Suppressor macrophage treated with lipopolysaccharide for 4 hours (primary cell): ENCODE results near the gene ISG15.
A peak's percentile ranks its signal among the peaks of the same experiment; 100 is the strongest.

Experiments
- DNase-seq: peaks from one replicate; pipeline ENCODE4 v3.0.0-alpha.2; 2020

The ISG15 gene

DNA sequence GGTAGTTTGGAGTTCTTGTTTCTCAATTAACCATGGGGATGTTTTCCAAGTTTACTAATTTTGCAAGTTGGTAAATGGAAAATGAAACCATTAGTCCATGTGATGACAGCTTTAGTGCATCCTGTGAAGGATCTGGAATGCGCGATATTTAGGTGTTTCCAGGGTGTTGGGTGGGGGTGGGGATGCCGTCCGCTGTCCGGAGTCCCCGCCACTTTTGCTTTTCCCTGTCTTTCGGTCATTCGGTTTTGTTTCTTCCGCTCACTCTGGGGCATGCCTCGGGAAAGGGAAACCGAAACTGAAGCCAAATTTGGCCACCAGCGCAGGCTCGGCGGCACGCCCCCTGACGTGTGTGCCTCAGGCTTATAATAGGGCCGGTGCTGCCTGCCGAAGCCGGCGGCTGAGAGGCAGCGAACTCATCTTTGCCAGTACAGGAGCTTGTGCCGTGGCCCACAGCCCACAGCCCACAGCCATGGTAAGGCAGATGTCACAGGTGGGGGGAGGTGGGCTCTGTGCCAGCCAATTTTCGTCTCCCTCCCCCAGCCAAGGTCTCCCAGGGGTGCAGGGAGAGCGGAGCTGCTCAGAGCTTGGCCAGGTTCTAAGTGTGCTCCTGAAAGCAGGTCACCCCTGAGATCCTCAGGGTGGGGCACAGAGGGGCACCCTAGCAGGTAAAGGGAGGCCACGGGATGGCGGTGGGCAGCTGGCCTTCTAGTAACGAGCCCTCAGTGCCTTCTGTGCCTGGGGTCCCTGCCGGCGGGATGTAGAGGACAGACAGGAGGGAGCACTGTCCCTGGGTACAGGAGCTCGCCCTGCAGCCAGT is at the start of gene ISG15:
Gene ISG15, plus strand, starts transcription at position 393 of the 817 bp plus-strand sequence. Its CDS starts 77 bp downstream, at position 470.
- peak; percentile 99 for DNase-seq

DNA sequence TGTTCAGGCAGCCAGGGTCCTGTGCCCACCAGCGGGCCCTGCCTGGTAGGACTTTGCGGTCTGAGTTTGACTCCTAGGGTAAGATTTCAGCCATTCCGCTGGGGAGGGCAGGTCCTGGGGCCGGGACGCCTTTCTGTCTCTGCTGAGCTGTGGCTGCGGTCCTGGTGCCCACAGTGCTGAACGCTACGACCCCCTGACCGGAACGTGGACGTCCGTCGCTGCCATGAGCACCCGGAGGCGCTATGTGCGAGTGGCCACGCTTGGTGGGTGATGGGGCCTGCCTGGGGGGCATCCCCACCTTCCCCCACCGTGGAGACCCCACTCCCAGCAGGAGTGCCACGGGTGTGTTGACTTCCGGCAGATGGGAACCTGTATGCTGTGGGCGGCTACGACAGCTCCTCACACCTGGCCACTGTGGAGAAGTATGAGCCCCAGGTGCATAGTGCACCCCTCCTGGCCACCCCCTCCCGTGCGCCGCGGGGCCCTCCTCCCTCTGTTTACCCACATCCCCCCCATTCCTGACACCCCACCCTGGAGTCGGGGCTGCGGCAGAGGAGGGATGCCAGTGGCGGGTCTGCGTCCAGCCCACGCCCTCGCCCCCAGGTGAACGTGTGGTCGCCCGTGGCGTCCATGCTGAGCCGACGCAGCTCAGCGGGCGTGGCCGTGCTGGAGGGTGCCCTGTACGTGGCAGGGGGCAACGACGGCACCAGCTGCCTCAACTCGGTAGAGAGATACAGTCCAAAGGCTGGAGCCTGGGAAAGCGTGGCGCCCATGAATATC is 49.4 kb upstream of the ISG15 start:
- DNase-seq = no peak

DNA sequence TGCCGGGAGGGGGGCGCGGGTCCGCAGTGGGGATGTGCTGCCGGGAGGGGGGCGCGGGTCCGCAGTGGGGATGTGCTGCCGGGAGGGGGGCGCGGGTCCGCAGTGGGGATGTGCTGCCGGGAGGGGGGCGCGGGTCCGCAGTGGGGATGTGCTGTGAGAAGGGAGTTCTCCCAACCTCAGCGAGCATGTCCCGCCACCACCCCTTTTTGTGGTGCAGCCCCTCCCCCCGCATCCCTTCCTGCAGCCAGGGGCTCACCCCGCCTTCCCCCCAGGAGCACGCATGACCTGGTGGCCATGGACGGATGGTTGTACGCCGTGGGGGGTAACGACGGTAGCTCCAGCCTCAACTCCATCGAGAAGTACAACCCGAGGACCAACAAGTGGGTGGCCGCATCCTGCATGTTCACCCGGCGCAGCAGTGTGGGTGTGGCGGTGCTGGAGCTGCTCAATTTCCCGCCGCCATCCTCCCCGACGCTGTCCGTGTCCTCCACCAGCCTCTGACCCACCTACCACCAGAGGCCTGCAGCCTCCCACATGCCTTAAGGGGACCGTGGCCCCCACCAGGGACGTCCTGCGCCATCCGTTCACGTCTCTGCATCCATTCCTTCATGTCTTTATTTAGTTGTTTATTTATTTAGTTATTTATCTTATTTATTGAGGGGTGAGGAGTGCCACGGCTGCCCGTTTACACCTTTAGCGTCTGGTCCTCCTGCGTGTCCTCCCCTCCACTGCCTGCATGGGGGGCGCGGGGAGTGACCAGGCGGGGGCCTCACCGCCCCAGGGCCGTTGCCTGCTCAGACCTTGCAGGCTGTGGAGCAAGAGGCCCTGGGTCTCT is 48.4 kb upstream of the ISG15 start:
- DNase-seq = no peak

DNA sequence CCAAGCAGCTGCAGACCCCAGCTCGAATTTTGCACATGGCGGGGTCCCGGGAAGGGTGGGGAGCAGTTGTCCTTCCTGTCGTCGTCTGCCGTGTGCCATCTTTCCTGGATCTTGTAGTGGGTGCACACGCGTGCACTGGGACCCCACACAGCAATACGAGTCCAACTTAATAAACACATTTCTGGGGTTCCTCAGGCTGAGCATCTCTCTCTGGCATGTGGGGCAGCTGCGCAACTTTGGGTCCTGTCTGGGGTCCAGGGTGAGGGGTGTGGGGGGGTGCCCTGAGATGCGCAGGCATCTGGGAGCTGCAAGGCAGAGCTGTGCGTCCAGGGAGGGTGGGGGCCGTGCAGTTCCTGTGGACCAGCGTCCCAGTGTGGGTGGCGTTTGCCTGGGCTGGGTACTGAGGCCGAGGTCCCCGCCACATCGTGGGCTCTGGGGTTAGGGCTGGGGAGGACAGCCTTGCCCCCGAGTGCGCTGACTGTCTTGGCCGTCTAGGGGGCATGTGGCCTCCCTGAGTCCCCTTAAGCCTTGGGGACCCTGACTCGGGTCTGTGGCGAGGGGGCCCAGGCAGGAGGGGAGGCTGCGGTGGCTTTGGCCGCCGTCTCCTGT is 47.7 kb upstream of the ISG15 start:
- no peak for DNase-seq

DNA sequence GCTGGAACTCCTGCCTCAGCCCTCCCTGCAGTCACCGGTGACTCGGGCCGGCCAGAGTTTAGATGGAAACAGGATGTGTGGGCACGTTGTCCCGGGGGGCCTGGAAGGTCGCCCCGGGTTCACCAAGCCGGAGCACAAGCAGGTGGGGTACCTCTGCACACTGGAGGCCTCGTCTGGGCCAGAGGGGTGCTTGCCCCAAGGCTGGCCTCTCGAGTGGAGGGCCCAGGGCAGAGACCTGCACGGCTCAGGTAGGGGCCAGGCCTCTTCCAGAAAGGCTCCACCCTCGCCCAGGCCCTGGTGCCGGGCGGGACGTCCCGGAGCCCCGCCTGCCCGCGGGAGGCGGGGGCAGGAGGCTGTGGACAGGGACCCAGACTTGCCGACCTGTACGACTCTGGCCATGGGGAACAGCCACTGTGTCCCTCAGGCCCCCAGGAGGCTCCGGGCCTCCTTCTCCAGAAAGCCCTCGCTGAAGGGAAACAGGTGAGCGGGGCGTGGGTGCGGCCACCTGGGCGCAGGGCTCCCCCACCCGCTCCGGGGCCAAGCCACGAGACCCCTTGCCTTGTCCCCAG is 47.1 kb upstream of the ISG15 start, which contains the start of gene PLEKHN1:
Gene PLEKHN1, plus strand, starts transcription at position 348 of the 569 bp plus-strand sequence. Its CDS starts 50 bp downstream, at position 398.
- DNase-seq = peak; percentile 28

- peak; percentile 81 for DNase-seq
Measured at GRCh38 chr1:966704-967300, 46.5 kb upstream of the ISG15 start.

GRCh38 chr1:967466-968343 is 45.6 kb upstream of the ISG15 start:
- no peak for DNase-seq

DNA sequence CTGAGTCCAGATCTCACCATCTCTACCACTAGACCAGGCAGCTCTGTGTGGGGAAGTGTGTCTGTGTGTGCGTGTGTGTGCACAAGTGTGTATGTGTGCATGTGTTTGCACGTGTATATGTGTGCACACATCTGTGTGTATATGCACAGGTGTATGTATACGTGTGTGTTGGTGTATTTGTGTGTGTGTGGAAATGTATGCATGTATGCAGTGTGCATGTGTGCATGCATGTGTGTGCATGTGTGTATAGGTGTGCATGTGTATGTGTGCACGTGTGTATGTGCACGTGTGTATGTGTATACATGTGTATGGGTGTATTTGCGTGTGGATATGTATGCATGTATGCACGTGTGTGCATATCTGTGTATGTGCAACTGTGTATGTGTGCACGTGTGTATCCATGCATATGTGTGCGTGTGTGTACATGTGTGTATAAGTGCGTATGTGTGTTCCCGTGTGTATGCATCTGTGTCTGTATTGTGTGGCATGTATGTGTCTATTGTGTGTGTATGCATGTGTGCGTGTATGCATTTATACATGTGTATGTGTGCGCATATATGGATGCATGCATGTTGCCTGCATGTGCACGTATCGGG is 43.9 kb upstream of the ISG15 start:
- no peak for DNase-seq

DNA sequence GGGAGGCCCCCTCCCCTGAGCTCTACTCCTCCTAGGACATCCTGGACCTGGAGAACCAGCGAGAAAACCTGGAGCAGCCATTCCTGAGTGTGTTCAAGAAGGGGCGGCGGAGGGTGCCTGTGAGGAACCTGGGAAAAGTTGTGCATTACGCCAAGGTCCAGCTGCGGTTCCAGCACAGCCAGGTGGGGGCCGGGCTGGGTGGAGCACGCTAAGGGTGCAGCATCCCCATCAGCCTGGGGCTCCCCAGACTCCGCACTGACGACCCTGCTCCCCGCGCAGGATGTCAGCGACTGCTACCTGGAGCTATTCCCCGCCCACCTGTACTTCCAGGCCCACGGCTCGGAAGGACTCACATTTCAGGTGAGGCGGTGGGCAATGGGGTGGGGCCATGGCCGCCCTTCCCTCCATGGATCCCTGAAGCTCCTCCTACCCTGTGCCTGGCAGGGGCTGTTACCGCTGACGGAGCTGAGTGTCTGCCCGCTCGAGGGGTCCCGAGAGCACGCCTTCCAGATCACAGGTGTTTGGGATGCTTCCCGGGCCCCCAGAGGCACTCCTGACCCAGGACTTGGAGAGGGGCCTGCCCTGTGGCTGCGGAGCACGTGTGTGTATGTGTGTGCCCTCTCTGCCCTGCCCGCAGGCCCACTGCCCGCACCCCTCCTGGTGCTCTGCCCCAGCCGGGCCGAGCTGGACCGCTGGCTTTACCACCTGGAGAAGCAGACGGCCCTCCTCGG is 42.9 kb upstream of the ISG15 start:
- DNase-seq = no peak

DNA sequence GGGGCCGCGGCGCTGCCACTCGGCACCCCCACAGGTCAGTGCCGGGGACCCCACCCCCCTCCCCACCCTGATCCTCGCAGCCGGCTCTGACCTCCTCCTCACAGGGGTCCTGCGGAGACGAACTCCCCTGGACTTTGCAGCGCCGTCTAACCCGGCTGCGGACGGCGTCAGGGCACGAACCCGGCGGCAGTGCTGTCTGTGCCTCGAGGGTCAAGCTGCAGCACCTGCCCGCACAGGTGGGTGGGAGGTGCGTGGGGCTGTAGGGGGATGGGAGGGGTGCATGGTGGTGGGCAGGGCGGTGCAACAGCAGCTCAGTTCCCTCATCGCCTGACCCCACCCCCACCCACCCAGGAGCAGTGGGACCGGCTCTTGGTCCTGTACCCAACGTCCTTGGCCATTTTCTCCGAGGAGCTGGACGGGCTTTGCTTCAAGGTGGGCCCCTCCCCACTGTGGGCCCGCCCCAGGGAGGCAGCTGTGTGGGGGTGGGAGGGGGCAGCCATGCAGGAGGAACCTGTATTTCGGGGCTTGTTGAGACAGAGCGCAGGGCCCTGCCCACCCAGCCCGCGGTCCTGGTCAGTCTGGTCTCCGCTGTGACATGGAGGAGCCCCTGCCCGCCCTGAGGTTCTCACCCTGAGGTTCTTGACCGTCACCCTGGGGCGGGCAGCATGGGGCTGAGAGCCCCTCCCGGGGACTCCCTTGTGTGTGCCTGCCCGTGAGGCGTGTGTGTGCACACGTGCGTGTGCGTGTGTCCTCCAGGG is 42.1 kb upstream of the ISG15 start:
- no peak for DNase-seq

GRCh38 chr1:971751-972506 is 41.4 kb upstream of the ISG15 start:
- DNase-seq = no peak

GRCh38 chr1:972726-973458 is 40.4 kb upstream of the ISG15 start:
- DNase-seq = no peak

DNA sequence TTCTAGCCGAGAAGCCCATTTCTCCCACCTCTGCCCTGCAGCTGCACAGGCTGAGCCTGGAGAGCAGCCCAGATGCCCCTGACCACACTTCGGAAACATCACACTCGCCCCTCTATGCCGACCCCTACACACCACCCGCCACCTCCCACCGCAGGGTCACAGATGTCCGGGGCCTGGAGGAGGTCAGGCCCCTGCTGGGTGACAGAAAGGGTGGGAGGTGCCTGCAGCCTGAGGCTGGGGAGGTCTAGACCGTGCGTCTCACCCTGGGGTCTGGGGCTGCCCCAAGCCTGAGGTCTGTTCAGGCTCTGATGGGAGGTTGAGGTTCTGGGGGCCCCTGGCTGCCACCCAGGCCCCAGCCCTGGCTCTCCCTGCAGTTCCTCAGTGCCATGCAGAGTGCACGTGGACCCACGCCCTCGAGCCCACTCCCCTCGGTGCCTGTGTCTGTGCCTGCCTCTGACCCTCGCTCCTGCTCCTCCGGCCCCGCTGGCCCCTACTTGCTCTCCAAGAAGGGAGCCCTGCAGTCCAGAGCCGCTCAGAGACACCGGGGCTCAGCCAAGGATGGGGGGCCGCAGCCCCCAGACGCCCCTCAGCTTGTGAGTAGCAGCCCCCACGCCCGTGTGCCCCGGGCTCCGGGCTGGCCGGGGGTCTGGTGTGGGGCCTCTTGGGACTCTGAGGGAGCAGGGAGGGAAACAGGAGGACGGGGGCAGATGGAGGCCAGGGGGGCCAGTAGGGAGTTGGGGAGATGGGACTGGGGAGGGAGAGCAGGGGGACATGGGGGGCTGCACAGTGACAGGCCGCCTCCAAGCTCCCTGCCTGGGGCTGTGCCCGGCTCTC is 39.6 kb upstream of the ISG15 start:
- DNase-seq = no peak

- DNase-seq = no peak
Measured at GRCh38 chr1:974293-974640, 39.0 kb upstream of the ISG15 start.

DNA sequence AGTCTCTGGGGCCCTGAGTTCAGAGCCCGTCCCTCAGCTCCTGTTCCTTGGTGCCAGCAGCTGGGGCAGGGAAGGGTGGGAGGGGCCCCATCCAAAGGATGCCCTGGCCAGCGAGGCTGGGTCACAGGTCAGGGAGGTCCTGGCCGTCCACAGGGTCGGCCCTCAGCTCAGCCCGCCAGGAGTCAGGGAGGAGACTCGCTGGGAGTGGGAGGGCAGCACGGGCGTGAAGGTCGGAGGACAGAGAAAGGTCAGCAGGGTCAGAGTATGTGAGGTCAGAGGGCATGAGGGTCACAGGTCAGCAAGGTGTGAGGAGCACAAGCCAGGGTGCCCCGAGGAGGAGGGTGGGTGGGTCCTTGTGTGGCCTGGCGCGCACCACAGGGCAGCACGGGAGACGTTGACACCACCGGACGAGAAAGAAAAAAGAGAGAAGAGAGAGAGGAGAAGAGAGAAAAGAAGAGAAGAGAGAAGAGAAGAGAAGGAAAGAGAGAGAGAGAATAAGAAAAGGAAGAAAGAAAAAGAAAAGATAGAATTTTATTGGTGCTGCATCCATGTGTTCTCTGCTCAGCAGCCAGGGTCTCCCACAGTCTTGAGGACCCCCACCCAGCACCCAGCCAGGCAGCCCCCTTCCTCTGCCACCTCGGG is 38.5 kb upstream of the ISG15 start:
- no peak for DNase-seq

GRCh38 chr1:975365-975764 is 37.9 kb upstream of the ISG15 start:
- DNase-seq = no peak
